ENCODE measurements around the gene RTP5. TPM values are rescaled to one million over a fixed set of nuclear protein-coding genes. Genes with fewer than 3 reads are reported as not detected.

Gene RTP5
- polyA plus RNA-seq, 1 of the 3 experiments (the other 2 are of a cell fraction): not detected

GRCh38 chr2:241901018-241901380 lies 31.5 kb downstream of the RTP5 start:
- Histone ChIP-seq H3K79me2 (ENCODE audit: insufficient read depth) (no peaks in the 10 kb centered on the region), H2AFZ (ENCODE audit: low read depth) (no peak overlapping the region), H3K9me2 (no peaks in the 10 kb centered on the region), H3F3A (replicated peaks; ENCODE audit: insufficient read depth) (no peaks in the 10 kb centered on the region), H3K9me3 (no peaks in the 10 kb centered on the region), H3K4me2 (no peak overlapping the region), H3K9ac (no peak overlapping the region), H3K36me3 (replicated peaks in 1 of 2; ENCODE audit: control insufficient read depth in 1 of 2, insufficient read depth in 2 of 2, low read length in 1 of 2) (no peaks in the 10 kb centered on the region), H3K4me1 (ENCODE audit: control insufficient read depth in 1 of 2, insufficient read depth in 2 of 2, low read depth in 1 of 2, low read length in 1 of 2) (peaks cover 0 to 23% of the 10 kb centered on the region in 2 experiments; a peak in 1 of 4 replicates), H3K27ac (ENCODE audit: low read depth in 2 of 2, low read length in 1 of 2) (no peak overlapping the region; a peak in 1 of 4 replicates), H3K4me3 (ENCODE audit: low read depth in 2 of 2, low read length in 1 of 2) (no peak overlapping the region), H3K27me3 (ENCODE audit: insufficient read depth) (no peaks in the 10 kb centered on the region), H4K20me1 (ENCODE audit: insufficient read depth) (no peaks in the 10 kb centered on the region)
- no peak for DNase-seq
- ChIA-PET CTCF (no interaction called here), POLR2A (no interaction called here)
- TF ChIP-seq TAF1 (IDR thresholded peaks at IDR 0.05; ENCODE audit: borderline replicate concordance, low read depth, low read length) (no peak), JUND (IDR thresholded peaks at IDR 0.05) (no peak), EZH2phosphoT487 (IDR thresholded peaks at IDR 0.05; ENCODE audit: borderline replicate concordance, low read depth) (no peak), GATA2 (CRISPR knock-in tag; IDR thresholded peaks at IDR 0.05) (no peak), RXRA (IDR thresholded peaks at IDR 0.05; ENCODE audit: borderline replicate concordance, low read depth) (no peak), CTCF (IDR thresholded peaks at IDR 0.05) (no peak), NFIC (IDR thresholded peaks at IDR 0.05; ENCODE audit: borderline replicate concordance) (no peak), TEAD4 (IDR thresholded peaks at IDR 0.05; ENCODE audit: borderline replicate concordance, insufficient read depth) (no peak), PBX3 (IDR thresholded peaks at IDR 0.05) (no peak), SIN3A (IDR thresholded peaks at IDR 0.05; ENCODE audit: borderline replicate concordance, low read depth, low read length) (no peak), USF2 (IDR thresholded peaks at IDR 0.05; ENCODE audit: borderline replicate concordance, low read depth, low read length) (no peak)
- WGBS (ENCODE audit: low lambda C conversion rate): 94% methylated on average over 12 of the region's 21 CpGs

GRCh38 chr2:241901500-241902351 lies 32.2 kb downstream of the RTP5 start:
- no peak for DNase-seq
- POLR2A ChIA-PET: no interaction called here
- Histone ChIP-seq H3K36me3 (replicated peaks in 1 of 2; ENCODE audit: control insufficient read depth in 1 of 2, insufficient read depth in 2 of 2, low read length in 1 of 2) (no peaks in the 10 kb centered on the region), H3K9me2 (no peaks in the 10 kb centered on the region), H3K4me2 (no peak overlapping the region), H3K27me3 (ENCODE audit: insufficient read depth) (no peaks in the 10 kb centered on the region), H4K20me1 (ENCODE audit: insufficient read depth) (no peaks in the 10 kb centered on the region), H3K27ac (ENCODE audit: low read depth in 2 of 2, low read length in 1 of 2) (no peak overlapping the region), H3K4me1 (ENCODE audit: control insufficient read depth in 1 of 2, insufficient read depth in 2 of 2, low read depth in 1 of 2, low read length in 1 of 2) (peaks cover 0 to 20% of the 10 kb centered on the region in 2 experiments; a peak in 1 of 4 replicates), H3K4me3 (ENCODE audit: low read depth in 2 of 2, low read length in 1 of 2) (no peak overlapping the region), H3F3A (replicated peaks; ENCODE audit: insufficient read depth) (no peaks in the 10 kb centered on the region), H3K79me2 (ENCODE audit: insufficient read depth) (no peaks in the 10 kb centered on the region), H3K9ac (no peak overlapping the region), H3K9me3 (no peaks in the 10 kb centered on the region), H2AFZ (ENCODE audit: low read depth) (no peak overlapping the region)
- TF ChIP-seq MEF2A (IDR thresholded peaks at IDR 0.05; ENCODE audit: borderline replicate concordance, low read depth): no peak
- TF ChIP-seq MXI1 (IDR thresholded peaks at IDR 0.05; ENCODE audit: low read depth, low read length): no peak
- TF ChIP-seq CTCF (IDR thresholded peaks at IDR 0.05): no peak
- no peak for TF ChIP-seq GABPA (IDR thresholded peaks at IDR 0.05; ENCODE audit: low read depth)
- TF ChIP-seq REST (IDR thresholded peaks at IDR 0.05; ENCODE audit: low read depth, low read length): no peak
- 94% methylated on average over 45 of the region's 54 CpGs for WGBS (ENCODE audit: low lambda C conversion rate)
- CTCF ChIA-PET: no interaction called here
